Colonic mucosa (tissue), 4 donors: ENCODE results near the gene BOLA1. TPM values are rescaled to one million over a fixed set of nuclear protein-coding genes. Genes with fewer than 3 reads are reported as not detected.

Source experiments
- DNase-seq: peaks from one replicate; pipeline ENCODE4 v3.0.0-alpha.2; 2020
- H3K27ac ChIP-seq: fragments of 200-600 bp; one replicate; pipeline ENCODE4 v1.8.0; 2021
- H3K27me3 ChIP-seq: fragments of 200-600 bp; one replicate; pipeline ENCODE4 v1.8.0; 2021
- H3K36me3 ChIP-seq: fragments of 200-600 bp; one replicate; pipeline ENCODE4 v1.8.0; 2021
- H3K4me1 ChIP-seq: fragments of 200-600 bp; one replicate; pipeline ENCODE4 v1.8.0; 2021; ENCODE audit warnings: mild to moderate bottlenecking
- H3K4me3 ChIP-seq: fragments of 200-600 bp; one replicate; pipeline ENCODE4 v1.8.0; 2021
- H3K9ac ChIP-seq, 2 donors: one replicate each; pipeline ENCODE4 v1.7.0; 2013; ENCODE audit warnings: control low read depth in 2 of 2, low read depth in 2 of 2, low read length in 2 of 2
- H3K9me3 ChIP-seq: fragments of 200-600 bp; one replicate; pipeline ENCODE4 v1.8.0; 2021
- CTCF ChIP-seq: fragments of 200-600 bp; IDR thresholded peaks from one replicate; pipeline ENCODE4 v1.8.0; 2022; ENCODE audit warnings: antibody characterized with exemption, mild to moderate bottlenecking
- intact Hi-C: fragments of 100-400 bp; cut with DNase I; formaldehyde crosslinking; loops from one replicate; pipeline ENCODE4 v1.14.1; 2022
- total RNA-seq, 2 donors: library from RNA; stranded (reverse); fragmentation: NEBNext Ultra II Directional in 1 of 2; extraction: Animal tissue kit (Norgen Biotek cat#: 25700) in 1 of 2; gene quantifications; one replicate each; pipeline ENCODE4 v1.2.1, GENCODE V29; 2021
- donor health status: healthy.
- donor health status: DM: no; HTN: no; CAD: no.
- donor health status: DM: no; HTN: no; CAD: no.

Gene BOLA1
- total RNA-seq, 2 donors from 2014 or later: 12.8 to 21.1 TPM

- peak; percentile 34 for DNase-seq
- H3K9ac ChIP-seq: peak overlapping the region in 1 of 2 donors; percentile 98
- no peaks in the 10 kb centered on the region for H3K27me3 ChIP-seq
- peak overlapping the region; percentile 100 for H3K27ac ChIP-seq
- TF ChIP-seq CTCF: no peak
- H3K36me3 ChIP-seq: no peaks in the 10 kb centered on the region
- H3K4me1 ChIP-seq: no peaks in the 10 kb centered on the region
- intact Hi-C loops: no loop called here
- H3K4me3 ChIP-seq: no peak overlapping the region
- H3K9me3 ChIP-seq: no peaks in the 10 kb centered on the region
Observed at GRCh38 chr1:149888999-149889289, 10.4 kb upstream of the BOLA1 start.

- Histone ChIP-seq H3K4me1 (no peaks in the 10 kb centered on the region), H3K9ac (no peak overlapping the region), H3K9me3 (no peaks in the 10 kb centered on the region), H3K27ac (no peak overlapping the region), H3K36me3 (no peaks in the 10 kb centered on the region), H3K4me3 (no peak overlapping the region), H3K27me3 (no peaks in the 10 kb centered on the region)
- no peak for DNase-seq
- intact Hi-C loops: no loop called here
- no peak for TF ChIP-seq CTCF
Observed at GRCh38 chr1:149896575-149896974, 2.8 kb upstream of the BOLA1 start.

GRCh38 chr1:149903836-149904491 is 4.6 kb downstream of the BOLA1 start:
- no peaks in the 10 kb centered on the region for H3K36me3 ChIP-seq
- no peak for TF ChIP-seq CTCF
- DNase-seq: no peak
- H3K4me3 ChIP-seq: no peak overlapping the region
- no peaks in the 10 kb centered on the region for H3K9me3 ChIP-seq
- H3K27ac ChIP-seq: no peak overlapping the region
- no peaks in the 10 kb centered on the region for H3K4me1 ChIP-seq
- H3K9ac ChIP-seq: no peak overlapping the region
- intact Hi-C loops: no loop called here
- no peaks in the 10 kb centered on the region for H3K27me3 ChIP-seq

GRCh38 chr1:149906570-149907075 is 7.3 kb downstream of the BOLA1 start:
- intact Hi-C loops: no loop called here

GRCh38 chr1:149914545-149914944 is 15.2 kb downstream of the BOLA1 start:
- Histone ChIP-seq H3K27ac (no peak overlapping the region), H3K9me3 (no peaks in the 10 kb centered on the region), H3K4me1 (no peaks in the 10 kb centered on the region), H3K36me3 (no peaks in the 10 kb centered on the region), H3K4me3 (no peak overlapping the region), H3K9ac (no peak overlapping the region), H3K27me3 (peaks cover 4% of the 10 kb centered on the region)
- TF ChIP-seq CTCF: no peak
- intact Hi-C loops: no loop called here
- DNase-seq: no peak

More at GRCh38 chr1:149906570-149907075, 7.3 kb downstream of the BOLA1 start:
- Histone ChIP-seq H3K27me3 (no peaks in the 10 kb centered on the region), H3K4me1 (no peaks in the 10 kb centered on the region), H3K36me3 (no peaks in the 10 kb centered on the region), H3K9ac (no peak overlapping the region), H3K9me3 (no peaks in the 10 kb centered on the region), H3K27ac (no peak overlapping the region), H3K4me3 (no peak overlapping the region)
- no peak for DNase-seq
- TF ChIP-seq CTCF: no peak
